Endothelial cell of umbilical vein (primary cell): ENCODE data around the gene PSENEN. TPM values are rescaled to one million over a fixed set of nuclear protein-coding genes. Genes with fewer than 3 reads are reported as not detected.

Source experiments
- BruUV-seq: library from RNA; stranded (reverse); fragments of 400-500 nt; replicated peaks from 2 replicates; lab custom pipeline; 2021; lab: Mats Ljungman, UMichigan
- CTCF ChIA-PET: fragments of 300-600, 350-600 bp; sonication (Branson Sonifier 250); formaldehyde crosslinking; loops from one replicate; lab custom pipeline; 2021; ENCODE audit warnings: antibody characterized with exemption, inconsistent platforms; lab: Charles Lee
- POLR2A ChIA-PET: fragments of 300-600, 350-600 bp; sonication (Branson Sonifier 250); formaldehyde crosslinking; loops from one replicate; lab custom pipeline; 2021; ENCODE audit warnings: antibody characterized with exemption, inconsistent platforms; lab: Charles Lee
- DNase-seq: peaks from one replicate; pipeline ENCODE4 v3.0.0-alpha.2; 2011; ENCODE audit warnings: low read depth, low spot score
- FAIRE-seq: peaks from 2 replicates; lab custom pipeline; 2011; peaks lifted over from hg19 to GRCh38; lab: Jason Lieb, UNC
- H2AFZ ChIP-seq: 2 replicates; pipeline ENCODE4 v1.6.0; 2012; ENCODE audit warnings: low read depth, low read length, control low read depth, inconsistent platforms
- H3K27ac ChIP-seq: 2 replicates; pipeline ENCODE4 v1.5.1; 2011; ENCODE audit warnings: low read depth, mild to moderate bottlenecking, control low read depth, low read length, moderate library complexity; ENCODE audit not compliant: insufficient read depth
- H3K27me3 ChIP-seq, 2 experiments: 2 replicates each; pipeline versions ENCODE4 v1.6.0 to v1.6.1; 2011; ENCODE audit warnings: low read length in 2 of 2, mixed read lengths in 1 of 2; ENCODE audit not compliant: control insufficient read depth in 2 of 2, insufficient read depth in 2 of 2
- H3K36me3 ChIP-seq, 2 experiments: 2 replicates in 1 of 2; 3 replicates in 1 of 2; pipeline ENCODE4 v1.5.1; 2011; ENCODE audit warnings: low read length in 2 of 2, mild to moderate bottlenecking in 1 of 2, moderate library complexity in 1 of 2; ENCODE audit not compliant: control insufficient read depth in 2 of 2, insufficient read depth in 2 of 2; ENCODE audit errors: extremely low read depth in 1 of 2
- H3K4me1 ChIP-seq: 3 replicates; pipeline ENCODE4 v1.5.1; 2011; ENCODE audit warnings: mild to moderate bottlenecking, low read length; ENCODE audit not compliant: control insufficient read depth, insufficient read depth; ENCODE audit errors: extremely low read depth
- H3K4me2 ChIP-seq: 2 replicates; pipeline ENCODE4 v1.6.1; 2011; ENCODE audit warnings: low read length, control low read depth, mixed read lengths; ENCODE audit not compliant: insufficient read depth
- H3K4me3 ChIP-seq, 3 experiments: fragments of 200-600 bp in 1 of 3; sonication (generic), shearing (Covaris generic) in 1 of 3; replicated peaks in 1 of 3; 2 replicates each; pipeline ENCODE4 v1.5.1; 2011 to 2016; ENCODE audit warnings: control low read depth in 3 of 3, low read length in 3 of 3, mild to moderate bottlenecking in 2 of 3, inconsistent platforms in 1 of 3, low read depth in 1 of 3, moderate library complexity in 1 of 3; ENCODE audit not compliant: insufficient read depth in 1 of 3
- H3K79me2 ChIP-seq: 2 replicates; pipeline ENCODE4 v1.6.0; 2012; ENCODE audit warnings: low read length, inconsistent platforms; ENCODE audit not compliant: control insufficient read depth, insufficient read depth
- H3K9ac ChIP-seq: replicated peaks from 2 replicates; pipeline ENCODE3; 2011; ENCODE audit warnings: low read length, control low read depth; ENCODE audit not compliant: insufficient read depth; ENCODE audit errors: extremely low read depth
- H3K9me1 ChIP-seq: replicated peaks from 3 replicates; pipeline ENCODE4 v1.6.0; 2011; ENCODE audit warnings: mild to moderate bottlenecking, low read length; ENCODE audit not compliant: control insufficient read depth, insufficient read depth; ENCODE audit errors: extremely low read depth
- H3K9me3 ChIP-seq: replicated peaks from 2 replicates; pipeline ENCODE4 v1.5.1; 2012; ENCODE audit warnings: low read length, inconsistent platforms; ENCODE audit not compliant: control insufficient read depth, insufficient read depth
- H4K20me1 ChIP-seq: replicated peaks from 2 replicates; pipeline ENCODE3; 2011; ENCODE audit warnings: mild to moderate bottlenecking, low read length; ENCODE audit not compliant: control insufficient read depth, insufficient read depth; ENCODE audit errors: extremely low read depth
- FOS ChIP-seq: IDR thresholded peaks from 2 replicates; pipeline ENCODE4 v1.6.1; 2011; ENCODE audit warnings: mild to moderate bottlenecking, low read length, moderate library complexity, borderline replicate concordance; ENCODE audit not compliant: insufficient read depth
- JUN ChIP-seq: IDR thresholded peaks from 2 replicates; pipeline ENCODE4 v1.6.1; 2011; ENCODE audit warnings: borderline replicate concordance, low read depth; ENCODE audit not compliant: insufficient read length, insufficient read depth
- MAX ChIP-seq: IDR thresholded peaks from 2 replicates; pipeline ENCODE4 v1.6.1; 2011; ENCODE audit not compliant: insufficient read depth, insufficient read length
- POLR2A ChIP-seq: IDR thresholded peaks from 2 replicates; pipeline ENCODE4 v1.6.1; 2012; ENCODE audit warnings: low read depth, mild to moderate bottlenecking, control low read depth, low read length
- POLR2AphosphoS5 ChIP-seq: IDR thresholded peaks from 2 replicates; pipeline ENCODE4 v1.6.1; 2012; ENCODE audit warnings: low read depth, mild to moderate bottlenecking, control low read depth, low read length, moderate library complexity; ENCODE audit not compliant: insufficient read depth
- dilution Hi-C: fragments of 300-500 bp; cut with MboI; formaldehyde crosslinking; loops from one replicate; pipeline ENCODE4 v1.15.0; 2019; ENCODE audit warnings: low sequenced_read_pairs; ENCODE audit not compliant: extremely low pct_ligation_motif_present
- intact Hi-C: fragments of 100-400 bp; cut with micrococcal nuclease; formaldehyde crosslinking; loops from one replicate; pipeline ENCODE4 v1.10.0; 2022
- polyA plus RNA-seq, 4 experiments: library from polyadenylated mRNA; depleted of rRNA in 3 of 4; stranded (reverse) in 3 of 4; unstranded in 1 of 4; fragments of >200 nt; gene quantifications; 2 replicates each; pipeline versions ENCODE4 v1.2.1 to v1.2.3, GENCODE V29; 2011 to 2012; ENCODE audit warnings: missing spikeins in 1 of 4
- total RNA-seq: library from RNA; stranded (reverse); gene quantifications from 2 replicates; pipeline ENCODE4 v1.2.3, GENCODE V29; 2021

The PSENEN gene
- total and polyA plus RNA-seq, 2 donors (not counting 3 experiments of a cell fraction or from before 2014, with no cell fraction given): 60.0 to 70.1 TPM

DNA sequence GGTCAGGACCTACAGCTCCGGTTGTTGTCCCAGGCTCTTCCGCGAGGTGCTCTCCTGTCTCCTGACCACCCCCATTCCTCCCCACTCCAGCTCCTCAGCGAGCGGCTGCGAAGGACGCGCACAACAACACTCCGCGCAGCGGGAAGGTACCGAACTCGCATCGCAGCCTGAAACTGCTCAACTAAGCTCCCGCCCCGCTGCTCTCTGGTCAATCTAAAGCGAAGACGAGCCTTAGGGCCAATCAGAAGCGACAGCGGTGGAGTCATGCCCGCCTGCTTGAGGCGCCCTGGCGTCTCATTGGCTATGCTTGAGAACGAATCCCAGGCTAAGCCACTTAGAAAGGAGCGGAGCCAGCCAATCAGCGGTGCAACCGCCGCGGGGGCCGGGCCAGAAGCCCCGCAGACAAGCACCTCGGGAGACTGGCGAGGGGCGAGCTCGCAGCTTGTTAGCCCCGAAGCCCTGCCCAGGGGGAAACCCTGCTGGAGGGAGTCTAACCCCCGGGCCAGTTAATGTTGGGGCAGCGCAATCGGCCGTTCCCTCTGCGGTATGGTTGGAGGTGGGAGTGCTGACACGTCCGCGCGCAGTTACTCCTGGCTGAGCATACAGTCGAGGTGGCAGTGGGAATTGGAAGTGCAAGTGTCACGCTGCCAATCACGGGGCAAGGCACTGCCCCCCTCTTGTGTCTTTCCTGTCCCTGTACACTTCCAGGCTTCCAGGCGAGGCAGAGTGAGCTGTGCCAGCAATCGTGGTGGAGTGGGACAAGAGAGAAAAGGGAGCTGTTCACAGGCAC, 43.0 kb upstream of the PSENEN start:
- Histone ChIP-seq H3K79me2 (no peaks in the 10 kb centered on the region), H3K27me3 (no peaks in the 10 kb centered on the region), H3K9ac (no peak overlapping the region), H2AFZ (peak overlapping the region; percentile 83), H3K36me3 (no peaks in the 10 kb centered on the region), H4K20me1 (no peaks in the 10 kb centered on the region), H3K9me3 (no peaks in the 10 kb centered on the region), H3K4me2 (peak overlapping the region; percentile 74), H3K27ac (no peak overlapping the region), H3K4me3 (peak overlapping the region; percentile 11 to 45 (median 25)), H3K4me1 (no peaks in the 10 kb centered on the region), H3K9me1 (no peaks in the 10 kb centered on the region)
- DNase-seq (peak; percentile 97), FAIRE-seq (peak; percentile 98)
- ChIA-PET POLR2A (no interaction called here), CTCF (interaction anchor here (0.6 to 2.5 kb wide), 12 partner anchors 8 to 351 kb away, joined by 3 to 12 read pairs (median 4); partner anchors contain the start of gene LIN37)
- TF ChIP-seq FOS: no peak
- dilution Hi-C loops: no loop called here
- BruUV-seq: no TSS peak
- intact Hi-C loops: loop anchor here (1.0 kb wide), 1 partner anchor 15 kb away; no protein-coding TSS in a partner anchor

- CTCF ChIA-PET: interaction anchor here (0.6 to 2.5 kb wide), 6 partner anchors 9 to 350 kb away, joined by 3 to 12 read pairs (median 4); no protein-coding TSS in a partner anchor
- no peaks in the 10 kb centered on the region for H3K9me1 ChIP-seq
- FAIRE-seq (no peak), DNase-seq (no peak)
- H3K27me3 ChIP-seq: no peaks in the 10 kb centered on the region
- intact Hi-C loops (no loop called here), dilution Hi-C loops (no loop called here)
- no peak overlapping the region for H3K4me3 ChIP-seq
- BruUV-seq: no TSS peak
- POLR2A ChIA-PET: no interaction called here
- no peak overlapping the region for H2AFZ ChIP-seq
- no peaks in the 10 kb centered on the region for H3K79me2 ChIP-seq
- H3K36me3 ChIP-seq: no peaks in the 10 kb centered on the region
- no peak overlapping the region for H3K4me2 ChIP-seq
- H3K9me3 ChIP-seq: no peaks in the 10 kb centered on the region
- no peaks in the 10 kb centered on the region for H3K4me1 ChIP-seq
- no peak overlapping the region for H3K9ac ChIP-seq
- TF ChIP-seq MAX (no peak), POLR2A (no peak), POLR2AphosphoS5 (no peak), JUN (no peak)
- H3K27ac ChIP-seq: no peak overlapping the region
- no peaks in the 10 kb centered on the region for H4K20me1 ChIP-seq
Observed at GRCh38 chr19:35703343-35703742, 42.1 kb upstream of the PSENEN start.
